Cardiac fibroblast (primary cell): ENCODE results near the gene CRABP2.

Experiments
- DNase-seq, 2 donors: peaks; one replicate each; pipeline versions ENCODE4 v3.0.0 to v3.0.0-alpha.2; 2010; ENCODE audit warnings: low read depth in 2 of 2
- H3K4me3 ChIP-seq, 2 donors: replicated peaks in 1 of 2; 1 replicate in 1 of 2; 2 replicates in 1 of 2; pipeline ENCODE4 v1.5.1; 2011; ENCODE audit warnings: low read depth in 2 of 2, low read length in 2 of 2, mild to moderate bottlenecking in 2 of 2, moderate library complexity in 1 of 2
- TF ChIP-seq, protein P1 (sequence below): IDR thresholded peaks from one replicate; pipeline ENCODE4 v1.5.1; 2011; ENCODE audit warnings: low read depth, mild to moderate bottlenecking, low read length, inconsistent platforms

CRABP2 gene

DNA sequence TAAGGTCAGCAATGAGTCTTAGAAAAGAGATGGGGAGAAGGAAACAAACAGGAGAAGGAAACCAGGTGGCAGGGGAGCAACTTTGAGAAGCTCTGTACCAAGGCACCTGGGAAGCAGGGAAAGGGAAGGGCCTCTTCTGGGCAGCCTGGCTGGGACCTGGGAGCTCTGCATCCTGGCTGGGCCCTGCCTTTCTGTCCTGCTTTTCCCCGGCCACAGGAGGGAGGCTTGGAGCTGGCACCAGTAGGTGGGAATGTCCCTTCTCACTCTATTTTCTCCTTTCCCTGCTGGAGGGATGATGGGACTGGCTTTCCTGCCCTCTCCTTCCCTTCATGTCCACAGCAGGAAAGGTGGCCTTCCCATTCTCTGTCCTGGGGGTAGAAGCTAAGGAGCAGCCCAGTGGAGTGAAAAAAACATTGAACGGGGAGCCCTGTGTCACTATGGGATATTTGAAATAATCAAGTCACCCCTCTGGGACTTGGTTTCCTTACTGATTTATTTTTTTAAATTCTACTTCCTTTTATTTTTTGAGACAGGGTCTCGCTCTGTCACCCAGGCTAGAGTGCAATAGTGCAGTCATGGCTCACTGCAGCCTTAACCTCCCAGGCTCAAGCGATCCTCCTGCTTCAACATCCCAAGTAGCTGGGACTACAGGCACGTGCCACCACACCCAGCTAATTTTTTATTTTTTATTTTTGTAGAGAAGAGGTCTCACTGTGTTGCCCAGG lies 23.1 kb downstream of the CRABP2 start:
- no peak for DNase-seq
- no peak overlapping the region for H3K4me3 ChIP-seq
- TF ChIP-seq, protein P1, sequence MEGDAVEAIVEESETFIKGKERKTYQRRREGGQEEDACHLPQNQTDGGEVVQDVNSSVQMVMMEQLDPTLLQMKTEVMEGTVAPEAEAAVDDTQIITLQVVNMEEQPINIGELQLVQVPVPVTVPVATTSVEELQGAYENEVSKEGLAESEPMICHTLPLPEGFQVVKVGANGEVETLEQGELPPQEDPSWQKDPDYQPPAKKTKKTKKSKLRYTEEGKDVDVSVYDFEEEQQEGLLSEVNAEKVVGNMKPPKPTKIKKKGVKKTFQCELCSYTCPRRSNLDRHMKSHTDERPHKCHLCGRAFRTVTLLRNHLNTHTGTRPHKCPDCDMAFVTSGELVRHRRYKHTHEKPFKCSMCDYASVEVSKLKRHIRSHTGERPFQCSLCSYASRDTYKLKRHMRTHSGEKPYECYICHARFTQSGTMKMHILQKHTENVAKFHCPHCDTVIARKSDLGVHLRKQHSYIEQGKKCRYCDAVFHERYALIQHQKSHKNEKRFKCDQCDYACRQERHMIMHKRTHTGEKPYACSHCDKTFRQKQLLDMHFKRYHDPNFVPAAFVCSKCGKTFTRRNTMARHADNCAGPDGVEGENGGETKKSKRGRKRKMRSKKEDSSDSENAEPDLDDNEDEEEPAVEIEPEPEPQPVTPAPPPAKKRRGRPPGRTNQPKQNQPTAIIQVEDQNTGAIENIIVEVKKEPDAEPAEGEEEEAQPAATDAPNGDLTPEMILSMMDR = no peak

DNA sequence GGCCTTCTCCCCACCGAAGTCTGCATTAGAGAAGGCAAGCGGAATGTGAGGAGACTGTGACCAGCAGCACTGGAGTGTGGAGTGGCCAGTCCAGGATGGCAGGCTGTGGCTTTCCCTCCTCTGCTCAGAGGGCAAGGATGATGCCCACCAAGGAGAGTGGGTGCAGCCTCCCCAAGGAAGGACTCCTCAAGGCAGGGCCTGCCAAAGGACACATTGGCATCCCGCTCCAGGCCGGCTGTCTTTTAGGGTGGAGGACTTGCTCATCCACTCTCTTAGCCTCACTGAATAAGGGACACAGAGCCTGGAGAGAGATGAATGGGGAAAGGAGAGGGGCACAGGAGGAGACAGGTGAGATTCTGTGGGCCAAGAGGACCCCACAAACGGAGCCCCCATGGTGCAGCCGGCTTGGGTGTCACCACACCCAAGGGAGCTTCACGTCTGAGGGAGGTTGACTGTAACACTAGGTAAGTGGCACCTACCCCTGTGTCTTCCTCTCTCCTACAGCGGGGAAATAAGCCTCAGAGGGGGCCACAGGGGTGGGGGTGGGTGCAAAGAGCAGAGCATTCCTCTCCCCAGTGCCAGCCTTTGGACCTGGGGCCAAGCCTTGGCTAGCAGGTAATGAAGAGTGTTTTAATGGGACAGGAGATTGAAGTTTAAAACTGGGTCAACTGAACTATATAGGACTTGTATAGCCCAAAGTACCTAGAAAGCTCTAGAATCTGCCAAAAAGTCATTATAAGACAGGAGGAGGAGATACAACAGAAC lies 24.0 kb downstream of the CRABP2 start:
- TF ChIP-seq, protein P1 = no peak
- H3K4me3 ChIP-seq = no peak overlapping the region
- no peak for DNase-seq

DNA sequence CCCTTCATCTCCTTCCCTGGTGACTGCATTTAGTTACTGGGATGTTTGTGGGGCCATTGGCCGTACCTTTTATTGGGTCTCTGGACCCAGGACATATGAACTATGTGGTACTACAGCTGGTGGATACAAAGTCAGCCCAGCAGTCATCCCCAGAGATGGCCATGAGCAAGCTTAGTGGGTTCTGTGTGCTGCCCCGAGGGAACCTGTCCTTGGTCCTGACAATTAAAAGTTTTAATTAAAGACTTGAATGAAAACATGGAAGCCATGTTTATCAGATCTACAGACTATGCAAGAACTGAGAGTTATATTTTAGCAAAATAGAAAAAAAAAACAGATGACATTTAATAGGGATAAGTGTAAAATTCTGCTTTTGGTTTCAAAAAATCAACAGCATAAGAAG lies 25.3 kb downstream of the CRABP2 start:
- H3K4me3 ChIP-seq = no peak overlapping the region
- TF ChIP-seq, protein P1 = no peak
- no peak for DNase-seq

DNA sequence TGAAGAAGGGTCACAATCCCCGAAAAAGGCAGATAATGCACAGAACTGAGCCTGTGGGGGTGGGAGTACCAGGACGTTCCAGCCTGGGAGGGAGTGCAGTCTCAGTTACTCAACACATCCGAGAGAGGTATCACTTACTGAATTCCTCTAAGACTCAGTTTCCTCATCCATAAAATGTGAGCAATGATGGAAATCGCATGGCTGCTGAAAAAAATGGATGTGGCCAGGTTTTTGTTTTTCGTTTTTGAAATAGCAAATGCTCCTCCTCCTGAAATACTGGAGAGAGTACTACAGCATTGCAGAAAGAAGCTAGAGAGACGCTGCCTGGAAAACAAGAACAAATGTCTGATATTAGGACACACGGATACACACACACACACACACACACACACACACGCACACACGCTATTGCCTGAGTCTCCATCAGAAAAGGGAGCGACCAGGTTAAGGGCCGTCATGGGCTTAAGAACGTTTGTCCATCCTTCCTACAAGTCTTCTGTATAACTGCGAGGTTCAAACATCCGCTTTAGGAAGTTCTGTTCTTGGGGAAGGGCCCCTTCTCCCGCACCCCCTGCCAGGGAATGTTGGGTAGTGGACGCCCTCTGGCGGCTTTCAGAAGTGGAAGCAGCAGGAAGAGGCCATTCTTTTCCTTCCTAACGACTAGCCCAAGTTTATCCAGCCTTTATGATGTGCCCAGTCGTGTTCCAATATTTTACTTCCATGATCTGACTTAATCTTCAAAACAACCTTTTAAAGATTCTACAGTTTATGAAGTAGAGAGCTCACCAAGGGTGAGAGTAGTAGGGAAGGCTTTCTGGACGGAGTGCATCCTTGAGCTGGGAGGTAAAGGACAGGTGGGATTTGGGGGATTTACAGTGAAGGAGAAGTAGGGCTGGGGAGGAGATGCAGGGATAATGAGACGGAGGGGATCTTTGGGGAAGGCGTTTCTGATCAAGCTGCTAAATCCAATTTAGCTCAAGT lies 27.5 kb downstream of the CRABP2 start:
- DNase-seq = peak; percentile 87 to 91
- TF ChIP-seq, protein P1 = peak; percentile 86
- H3K4me3 ChIP-seq = peak overlapping the region; percentile 35 to 58

DNA sequence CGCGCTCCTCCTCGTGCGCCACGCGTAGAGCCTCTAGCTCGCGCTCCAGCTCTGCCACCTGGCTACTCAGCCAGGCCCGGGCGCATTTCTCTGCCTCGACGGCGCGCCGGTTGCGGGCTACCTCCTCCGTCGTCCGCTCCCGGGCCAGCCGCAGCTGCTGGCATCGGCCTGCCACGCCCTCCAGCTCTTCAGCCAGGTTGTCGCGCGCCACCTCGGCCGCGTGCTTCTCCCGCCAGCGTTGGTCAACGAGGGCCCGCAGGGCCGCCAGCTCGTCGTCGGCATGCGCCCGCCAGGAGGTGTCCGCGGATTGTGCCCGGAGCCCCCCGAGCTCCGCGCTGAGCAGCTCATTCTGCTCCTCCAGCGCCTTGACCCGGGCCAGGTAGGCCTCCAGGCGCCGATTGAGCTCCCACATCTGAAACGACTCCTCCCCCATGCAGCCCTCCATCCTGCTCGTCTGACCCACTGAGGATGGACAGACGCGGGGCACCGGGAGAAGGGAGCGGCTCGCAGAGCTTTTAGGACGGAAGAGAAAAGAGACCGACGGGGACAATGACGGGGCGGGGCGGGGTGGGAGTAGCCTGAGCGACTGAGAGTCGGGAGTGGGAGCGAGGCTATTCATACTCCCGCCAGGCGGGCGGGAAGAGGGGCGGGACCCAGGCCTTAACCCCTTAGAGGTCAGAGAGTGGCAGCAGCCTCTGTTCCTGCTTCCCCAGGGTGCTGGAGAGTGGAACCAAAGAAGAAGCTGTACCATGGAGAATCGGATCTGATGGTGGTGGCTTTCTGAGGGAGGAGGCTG lies 28.4 kb downstream of the CRABP2 start, which contains the start of gene NES:
NES (minus strand) TSS at position 588 of the 796 bp plus-strand sequence; CDS start at position 445, 143 bp downstream.
- TF ChIP-seq, protein P1 = no peak
- peak; percentile 60 to 74 for DNase-seq
- H3K4me3 ChIP-seq = peak within 1 kb of the TSS; percentile 35 to 58
